Hepatocyte (in vitro differentiated cells): ENCODE measurements around the gene ROR1. TPM values are rescaled to one million over a fixed set of nuclear protein-coding genes. Genes with fewer than 3 reads are reported as not detected.

Source experiments
- DNase-seq: peaks from one replicate; pipeline ENCODE4 v3.0.0-alpha.2; 2016; ENCODE audit warnings: low spot score
- H2AFZ ChIP-seq: fragments of 200-600 bp; sonication (generic); 2 replicates; pipeline ENCODE4 v1.6.0; 2016; ENCODE audit warnings: antibody characterized with exemption, mild to moderate bottlenecking
- H3K27ac ChIP-seq: fragments of 200-600 bp; sonication (generic); 2 replicates; pipeline ENCODE4 v1.5.1; 2016; ENCODE audit warnings: mild to moderate bottlenecking
- H3K27me3 ChIP-seq: fragments of 200-600 bp; sonication (generic); 2 replicates; pipeline ENCODE4 v1.6.1; 2016
- H3K36me3 ChIP-seq: fragments of 200-600 bp; sonication (generic); replicated peaks from 2 replicates; pipeline ENCODE4 v1.5.1; 2016; ENCODE audit warnings: low read depth; ENCODE audit not compliant: insufficient read depth
- H3K4me1 ChIP-seq: fragments of 200-600 bp; sonication (generic); 2 replicates; pipeline ENCODE4 v1.5.1; 2016; ENCODE audit warnings: mild to moderate bottlenecking, moderate library complexity; ENCODE audit not compliant: insufficient read depth
- H3K4me2 ChIP-seq: fragments of 200-600 bp; sonication (generic); 2 replicates; pipeline ENCODE4 v1.6.0; 2016
- H3K4me3 ChIP-seq: fragments of 200-600 bp; sonication (generic); 2 replicates; pipeline ENCODE4 v1.5.1; 2016; ENCODE audit warnings: mild to moderate bottlenecking
- H3K79me2 ChIP-seq: fragments of 200-600 bp; sonication (generic); 2 replicates; pipeline ENCODE4 v1.6.0; 2017; ENCODE audit warnings: mild to moderate bottlenecking
- H3K9me2 ChIP-seq: fragments of 200-600 bp; sonication (generic); replicated peaks from 2 replicates; pipeline ENCODE4 v1.6.0; 2017; ENCODE audit warnings: mild to moderate bottlenecking; ENCODE audit not compliant: insufficient read depth
- H3K9me3 ChIP-seq: fragments of 200-600 bp; sonication (generic); 2 replicates; pipeline ENCODE4 v1.5.1; 2016; ENCODE audit warnings: low read depth, mild to moderate bottlenecking
- H4K20me1 ChIP-seq: fragments of 200-600 bp; sonication (generic); 2 replicates; pipeline ENCODE4 v1.6.0; 2016; ENCODE audit warnings: mild to moderate bottlenecking; ENCODE audit not compliant: insufficient read depth, poor library complexity, severe bottlenecking
- CTCF ChIP-seq: fragments of 200-600 bp; sonication (generic); IDR thresholded peaks from 2 replicates; pipeline ENCODE4 v1.5.1; 2016; ENCODE audit warnings: antibody characterized with exemption, mild to moderate bottlenecking; ENCODE audit not compliant: poor library complexity
- EZH2 ChIP-seq: fragments of 200-600 bp; sonication (generic); IDR thresholded peaks from 2 replicates; pipeline ENCODE4 v1.6.1; 2016; ENCODE audit warnings: antibody characterized with exemption, mild to moderate bottlenecking, borderline replicate concordance
- EZH2phosphoT487 ChIP-seq: fragments of 200-600 bp; sonication (generic); IDR thresholded peaks from one replicate; pipeline ENCODE4 v1.6.1; 2018; ENCODE audit warnings: antibody characterized with exemption, mild to moderate bottlenecking, low read depth, moderate library complexity; ENCODE audit not compliant: unreplicated experiment, severe bottlenecking
- WGBS: methylation state at CpG from one replicate; pipeline ENCODE4 v1.1.6; 2016; ENCODE audit warnings: low lambda C conversion rate; ENCODE audit errors: missing lambda C conversion rate; 5-methylcytosine and 5-hydroxymethylcytosine counted together
- polyA plus RNA-seq: library from polyadenylated mRNA; unstranded; fragments of >200 nt; fragmentation: Nextera tagmentation; extraction: Ambion mirVana; gene quantifications from 2 replicates; pipeline ENCODE4 v1.2.1, GENCODE V29; 2016
- total RNA-seq: library from RNA; depleted of rRNA; stranded (reverse); fragments of >200 nt; gene quantifications from 2 replicates; pipeline ENCODE4 v1.2.3, GENCODE V29; 2014

The ROR1 gene
- total and polyA plus RNA-seq, 2 experiments from 2014 or later: 16.4 to 27.7 TPM

DNA sequence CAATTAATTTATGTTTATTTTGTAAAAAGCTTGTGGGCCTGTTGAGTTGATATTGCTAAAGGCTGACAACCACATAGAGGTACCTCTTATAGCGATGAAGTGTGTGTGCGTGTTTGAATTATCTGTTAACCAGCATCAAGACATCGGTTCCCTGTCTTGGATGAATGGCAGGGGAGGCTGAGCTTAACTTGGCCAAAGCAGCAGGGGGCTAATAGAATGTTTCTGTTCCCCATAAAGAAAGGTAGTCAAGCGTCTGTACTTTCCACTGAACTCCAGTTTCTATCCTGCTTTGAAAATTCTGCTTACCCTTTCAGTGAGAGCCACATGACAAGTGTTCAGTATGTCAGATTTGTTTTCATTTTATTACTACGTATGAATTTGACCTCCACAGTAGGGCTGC lies 63.0 kb downstream of the ROR1 start:
- WGBS: 83% methylated on average over 5 of the region's 5 CpGs
- H3K4me1 ChIP-seq: peaks cover 4% of the 10 kb centered on the region
- H3K36me3 ChIP-seq: no peaks in the 10 kb centered on the region
- no peak for TF ChIP-seq EZH2phosphoT487
- no peak for TF ChIP-seq EZH2
- TF ChIP-seq CTCF: no peak
- no peaks in the 10 kb centered on the region for H3K27me3 ChIP-seq
- no peak overlapping the region for H3K4me2 ChIP-seq
- DNase-seq: no peak
- H3K27ac ChIP-seq: no peak overlapping the region
- no peak overlapping the region for H3K4me3 ChIP-seq
- H3K9me3 ChIP-seq: no peaks in the 10 kb centered on the region
- no peak overlapping the region for H2AFZ ChIP-seq
- peaks cover 77% of the 10 kb centered on the region for H3K79me2 ChIP-seq
- no peaks in the 10 kb centered on the region for H4K20me1 ChIP-seq
- no peaks in the 10 kb centered on the region for H3K9me2 ChIP-seq

GRCh38 chr1:63843010-63843409 lies 69.2 kb downstream of the ROR1 start:
- Histone ChIP-seq H3K27ac (no peak overlapping the region), H3K9me2 (no peaks in the 10 kb centered on the region), H3K36me3 (no peaks in the 10 kb centered on the region), H4K20me1 (peaks cover 3% of the 10 kb centered on the region), H3K4me2 (no peak overlapping the region), H3K79me2 (peaks cover 44% of the 10 kb centered on the region), H2AFZ (no peak overlapping the region), H3K27me3 (no peaks in the 10 kb centered on the region), H3K4me1 (peaks cover 9% of the 10 kb centered on the region), H3K4me3 (no peak overlapping the region), H3K9me3 (no peaks in the 10 kb centered on the region)
- WGBS: 76% methylated on average over 6 of the region's 7 CpGs
- DNase-seq: no peak
- TF ChIP-seq CTCF: no peak
- no peak for TF ChIP-seq EZH2
- no peak for TF ChIP-seq EZH2phosphoT487

DNA sequence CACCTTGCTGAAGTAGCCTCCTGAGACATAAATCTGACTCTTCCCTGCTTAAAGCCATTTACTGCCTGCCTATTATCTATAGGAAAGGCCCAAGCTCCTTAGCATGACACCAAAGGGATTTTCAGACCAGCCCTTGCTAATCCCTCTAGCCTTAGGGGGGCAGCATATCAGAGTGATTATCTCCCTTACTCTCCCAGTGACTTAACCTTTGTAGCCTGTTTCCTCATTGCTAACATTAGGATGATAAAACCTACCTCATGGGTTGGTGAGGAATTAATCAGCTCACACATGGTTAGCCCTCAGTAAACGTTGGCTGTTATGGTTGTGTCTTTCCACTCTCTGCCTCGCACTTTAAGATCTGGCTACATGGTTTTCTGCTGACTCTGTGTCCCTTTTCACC lies 70.1 kb downstream of the ROR1 start:
- Histone ChIP-seq H3K4me2 (no peak overlapping the region), H3K79me2 (peaks cover 41% of the 10 kb centered on the region), H3K27me3 (no peaks in the 10 kb centered on the region), H3K9me2 (no peaks in the 10 kb centered on the region), H4K20me1 (peaks cover 3% of the 10 kb centered on the region), H3K36me3 (no peaks in the 10 kb centered on the region), H3K4me1 (peaks cover 9% of the 10 kb centered on the region), H2AFZ (no peak overlapping the region), H3K9me3 (no peaks in the 10 kb centered on the region), H3K27ac (no peak overlapping the region), H3K4me3 (no peak overlapping the region)
- no peak for TF ChIP-seq CTCF
- no peak for DNase-seq
- WGBS: 24% methylated on average over 2 of the region's 2 CpGs

DNA sequence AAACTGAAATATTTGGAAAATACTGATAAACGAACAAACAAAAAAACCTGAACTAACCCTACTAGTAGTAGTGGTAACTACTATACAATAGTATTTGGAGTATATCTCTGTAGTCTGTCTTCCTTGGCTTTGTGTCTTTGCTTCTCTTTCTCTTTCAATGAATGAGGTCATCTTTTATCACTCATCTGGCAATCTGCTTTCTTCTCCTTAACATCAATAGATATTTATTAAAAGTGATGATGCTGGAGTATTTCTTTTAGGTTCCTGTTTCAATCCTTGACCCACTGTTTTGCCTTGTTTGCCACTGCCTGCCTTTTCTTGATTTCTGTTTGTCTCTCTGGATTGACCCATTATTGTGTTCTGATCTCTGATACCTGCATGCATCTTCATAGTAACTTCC lies 71.5 kb downstream of the ROR1 start:
- 88% methylated on average over 1 of the region's 1 CpG for WGBS
- H3K4me1 ChIP-seq: peaks cover 9% of the 10 kb centered on the region
- no peaks in the 10 kb centered on the region for H3K27me3 ChIP-seq
- no peak for TF ChIP-seq CTCF
- TF ChIP-seq EZH2phosphoT487: no peak
- TF ChIP-seq EZH2: no peak
- no peak overlapping the region for H2AFZ ChIP-seq
- peaks cover 3% of the 10 kb centered on the region for H4K20me1 ChIP-seq
- H3K4me3 ChIP-seq: no peak overlapping the region
- no peaks in the 10 kb centered on the region for H3K9me3 ChIP-seq
- no peak overlapping the region for H3K27ac ChIP-seq
- no peak overlapping the region for H3K4me2 ChIP-seq
- peaks cover 42% of the 10 kb centered on the region for H3K79me2 ChIP-seq
- H3K9me2 ChIP-seq: no peaks in the 10 kb centered on the region
- no peak for DNase-seq
- no peaks in the 10 kb centered on the region for H3K36me3 ChIP-seq
